Measurements from ENCODE around the gene ANAPC15.
A peak's percentile ranks its signal among the peaks of the same experiment; 100 is the strongest.

ANAPC15 gene

GRCh38 chr11:72124046-72124445 lies 11.6 kb upstream of the ANAPC15 start:
- no peak for DNase-seq (ENCODE audit: low spot score)

GRCh38 chr11:72123117-72123653 lies 10.7 kb upstream of the ANAPC15 start:
- no peak for DNase-seq (ENCODE audit: low spot score)

GRCh38 chr11:72122607-72123006 lies 10.1 kb upstream of the ANAPC15 start:
- DNase-seq (ENCODE audit: low spot score): no peak

- no peak for DNase-seq (ENCODE audit: low spot score)
These were observed 8.4 kb upstream of the ANAPC15 start for GRCh38 chr11:72120930-72121329.

- DNase-seq (ENCODE audit: low spot score): no peak
These were observed 6.7 kb upstream of the ANAPC15 start for GRCh38 chr11:72119198-72119597.

- no peak for DNase-seq (ENCODE audit: low spot score)
These were observed 3.7 kb upstream of the ANAPC15 start for GRCh38 chr11:72116019-72116755.

- DNase-seq (ENCODE audit: low spot score): no peak
These were observed 2.1 kb upstream of the ANAPC15 start for GRCh38 chr11:72114570-72114969.

GRCh38 chr11:72112978-72113808 lies 698 bp upstream of the ANAPC15 start:
- DNase-seq (ENCODE audit: low spot score): no peak

- no peak for DNase-seq (ENCODE audit: low spot score)
These were observed 974 bp downstream of the ANAPC15 start for GRCh38 chr11:72111300-72112142.

- DNase-seq (ENCODE audit: low spot score): no peak
These were observed 6.6 kb downstream of the ANAPC15 start, which contains the start of gene TOMT for GRCh38 chr11:72105888-72106287. Gene TOMT, plus strand, starts transcription at chr11:72105924. Its CDS starts 28 bp downstream, at chr11:72105952.

- no peak for DNase-seq (ENCODE audit: low spot score)
These were observed 8.7 kb downstream of the ANAPC15 start for GRCh38 chr11:72103754-72104167.

GRCh38 chr11:72102946-72103753 lies 9.3 kb downstream of the ANAPC15 start, which contains the start of gene LAMTOR1:
Gene LAMTOR1, minus strand, starts transcription at chr11:72103297. Its CDS starts 73 bp downstream, at chr11:72103224.
- peak; percentile 97 for DNase-seq (ENCODE audit: low spot score)

GRCh38 chr11:72102631-72102945 lies 9.9 kb downstream of the ANAPC15 start:
- no peak for DNase-seq (ENCODE audit: low spot score)

- DNase-seq (ENCODE audit: low spot score): no peak
These were observed 10.3 kb downstream of the ANAPC15 start for GRCh38 chr11:72102162-72102561.

GRCh38 chr11:72100462-72100861 lies 12.0 kb downstream of the ANAPC15 start:
- DNase-seq (ENCODE audit: low spot score): no peak

- no peak for DNase-seq (ENCODE audit: low spot score)
These were observed 12.5 kb downstream of the ANAPC15 start for GRCh38 chr11:72100009-72100408.

GRCh38 chr11:72098741-72099140 lies 13.8 kb downstream of the ANAPC15 start:
- DNase-seq (ENCODE audit: low spot score): no peak

- peak; percentile 72 for DNase-seq (ENCODE audit: low spot score)
These were observed 21.2 kb downstream of the ANAPC15 start for GRCh38 chr11:72091292-72091691.

- no peak for DNase-seq (ENCODE audit: low spot score)
These were observed 24.3 kb downstream of the ANAPC15 start for GRCh38 chr11:72088076-72088808.

GRCh38 chr11:72085621-72086351 lies 26.7 kb downstream of the ANAPC15 start:
- DNase-seq (ENCODE audit: low spot score): no peak
